Measurements from ENCODE around the gene CEACAM5. TPM values are rescaled to one million over a fixed set of nuclear protein-coding genes. Genes with fewer than 3 reads are reported as not detected.
"Not testable (repeated sequence)": the region's sequence is repeated elsewhere in the genome, so short reads cannot be mapped to it uniquely, and the experiment has no call there.

CEACAM5 gene
- total and polyA plus RNA-seq, 2 donors from 2014 or later = not detected

- H3K4me3 ChIP-seq (ENCODE audit: low read length in 3 of 3) = no peak overlapping the region
- no peak for TF ChIP-seq CTCF (IDR thresholded peaks at IDR 0.05; ENCODE audit: borderline replicate concordance, extremely low read depth, insufficient read depth)
- no peaks in the 10 kb centered on the region for H3K9me3 ChIP-seq (ENCODE audit: control insufficient read depth in 2 of 3, insufficient read depth in 1 of 3, low read length in 3 of 3)
- no peaks in the 10 kb centered on the region for H3K36me3 ChIP-seq (ENCODE audit: control insufficient read depth in 2 of 3, insufficient read depth in 3 of 3, low read length in 3 of 3)
- H3K4me1 ChIP-seq (ENCODE audit: control insufficient read depth in 2 of 3, insufficient read depth in 2 of 3, low read depth in 1 of 3, low read length in 3 of 3) = no peaks in the 10 kb centered on the region
- no peak overlapping the region for H3K9ac ChIP-seq (ENCODE audit: low read length in 3 of 3)
- FAIRE-seq (no peak), DNase-seq (no peak)
- H3K27me3 ChIP-seq (ENCODE audit: control insufficient read depth, insufficient read depth, low read length) = peaks cover 5% of the 10 kb centered on the region
- intact Hi-C loops (cut with DNase I) = no loop called here
- H3K27ac ChIP-seq (ENCODE audit: low read depth in 2 of 2, low read length in 2 of 2) = no peak overlapping the region
These were observed 39.6 kb downstream of the CEACAM5 start for GRCh38 chr19:41748012-41748411.

- H3K9ac ChIP-seq (ENCODE audit: low read length in 3 of 3); H3K27ac ChIP-seq (ENCODE audit: low read depth in 2 of 2, low read length in 2 of 2); intact Hi-C loops (cut with DNase I); H3K4me1 ChIP-seq (ENCODE audit: control insufficient read depth in 2 of 3, insufficient read depth in 2 of 3, low read depth in 1 of 3, low read length in 3 of 3); FAIRE-seq; DNase-seq; H3K27me3 ChIP-seq (ENCODE audit: control insufficient read depth, insufficient read depth, low read length); H3K4me3 ChIP-seq (ENCODE audit: low read length in 3 of 3); H3K9me3 ChIP-seq (ENCODE audit: control insufficient read depth in 2 of 3, insufficient read depth in 1 of 3, low read length in 3 of 3); H3K36me3 ChIP-seq (ENCODE audit: control insufficient read depth in 2 of 3, insufficient read depth in 3 of 3, low read length in 3 of 3): not testable (repeated sequence)
These were observed 42.1 kb downstream of the CEACAM5 start for GRCh38 chr19:41750248-41751134.

- Histone ChIP-seq H3K4me1 (ENCODE audit: control insufficient read depth in 2 of 3, insufficient read depth in 2 of 3, low read depth in 1 of 3, low read length in 3 of 3) (no peaks in the 10 kb centered on the region), H3K27me3 (ENCODE audit: control insufficient read depth, insufficient read depth, low read length) (no peaks in the 10 kb centered on the region), H3K4me3 (ENCODE audit: low read length in 3 of 3) (no peak overlapping the region), H3K36me3 (ENCODE audit: control insufficient read depth in 2 of 3, insufficient read depth in 3 of 3, low read length in 3 of 3) (no peaks in the 10 kb centered on the region), H3K9me3 (ENCODE audit: control insufficient read depth in 2 of 3, insufficient read depth in 1 of 3, low read length in 3 of 3) (no peaks in the 10 kb centered on the region), H3K9ac (ENCODE audit: low read length in 3 of 3) (no peak overlapping the region), H3K27ac (ENCODE audit: low read depth in 2 of 2, low read length in 2 of 2) (no peak overlapping the region)
- intact Hi-C loops (cut with DNase I) = no loop called here
- TF ChIP-seq CTCF (IDR thresholded peaks at IDR 0.05; ENCODE audit: borderline replicate concordance, extremely low read depth, insufficient read depth) = peak; percentile 51
- peak in 1 of 5 donors; percentile 4 for DNase-seq
- no peak for FAIRE-seq
These were observed 44.7 kb downstream of the CEACAM5 start for GRCh38 chr19:41753159-41753558.

GRCh38 chr19:41753936-41754529 lies 45.6 kb downstream of the CEACAM5 start:
- no peak overlapping the region for H3K27ac ChIP-seq (ENCODE audit: low read depth in 2 of 2, low read length in 2 of 2)
- peak; percentile 58 for TF ChIP-seq CTCF (IDR thresholded peaks at IDR 0.05; ENCODE audit: borderline replicate concordance, extremely low read depth, insufficient read depth)
- DNase-seq (peak in 3 of 5 donors; percentile 13 to 34 (median 16)), FAIRE-seq (no peak)
- H3K36me3 ChIP-seq (ENCODE audit: control insufficient read depth in 2 of 3, insufficient read depth in 3 of 3, low read length in 3 of 3) = no peaks in the 10 kb centered on the region
- H3K4me1 ChIP-seq (ENCODE audit: control insufficient read depth in 2 of 3, insufficient read depth in 2 of 3, low read depth in 1 of 3, low read length in 3 of 3) = no peaks in the 10 kb centered on the region
- no peak overlapping the region for H3K4me3 ChIP-seq (ENCODE audit: low read length in 3 of 3)
- H3K27me3 ChIP-seq (ENCODE audit: control insufficient read depth, insufficient read depth, low read length) = no peaks in the 10 kb centered on the region
- H3K9ac ChIP-seq (ENCODE audit: low read length in 3 of 3) = no peak overlapping the region
- intact Hi-C loops (cut with DNase I) = no loop called here
- no peaks in the 10 kb centered on the region for H3K9me3 ChIP-seq (ENCODE audit: control insufficient read depth in 2 of 3, insufficient read depth in 1 of 3, low read length in 3 of 3)
